MV-4-11 (cell line): Measurements from ENCODE around the gene ZC3H7A.

Experiments
- DNase-seq: peaks from one replicate; lab custom pipeline; 2025; lab: John Stamatoyannopoulos, UW

ZC3H7A gene

DNA sequence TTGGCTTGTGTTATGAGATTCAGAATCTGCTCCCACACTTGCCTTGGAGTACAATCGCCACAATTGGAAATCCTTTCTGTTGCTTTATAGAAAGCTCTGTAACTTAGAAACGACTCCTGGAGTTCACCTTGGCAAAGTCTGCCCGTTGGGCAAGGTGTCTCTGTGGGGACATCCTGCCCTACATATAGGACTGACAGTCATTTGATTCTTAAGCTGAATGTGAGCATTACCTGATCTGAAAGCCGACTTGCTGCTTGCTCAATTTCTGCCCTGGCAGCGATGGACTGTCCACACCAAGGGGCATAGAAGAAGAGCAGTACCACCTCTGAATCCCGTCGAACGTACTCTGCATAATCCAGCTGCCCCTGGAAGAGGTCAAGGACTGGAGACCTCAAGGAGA lies 61.3 kb downstream of the ZC3H7A start:
- no peak for DNase-seq

DNA sequence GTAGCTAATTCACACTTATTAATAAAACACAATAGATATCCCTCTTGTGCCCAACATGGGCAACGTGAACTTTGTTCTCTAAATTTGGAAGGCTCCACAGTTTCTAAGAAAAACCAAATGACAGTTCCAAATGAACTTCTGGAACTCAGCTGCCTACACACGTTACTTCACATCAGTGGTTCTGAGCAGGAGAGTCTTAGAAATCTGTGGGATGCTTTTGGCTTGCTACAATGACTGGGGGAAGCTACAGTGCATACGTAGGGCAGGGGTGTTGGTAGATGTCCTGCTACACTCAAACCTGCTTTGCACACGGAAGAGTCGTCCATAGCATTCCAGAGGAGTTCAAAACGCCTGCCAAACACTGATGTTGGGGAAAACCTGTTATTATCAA lies 62.4 kb downstream of the ZC3H7A start:
- DNase-seq, result no peak

DNA sequence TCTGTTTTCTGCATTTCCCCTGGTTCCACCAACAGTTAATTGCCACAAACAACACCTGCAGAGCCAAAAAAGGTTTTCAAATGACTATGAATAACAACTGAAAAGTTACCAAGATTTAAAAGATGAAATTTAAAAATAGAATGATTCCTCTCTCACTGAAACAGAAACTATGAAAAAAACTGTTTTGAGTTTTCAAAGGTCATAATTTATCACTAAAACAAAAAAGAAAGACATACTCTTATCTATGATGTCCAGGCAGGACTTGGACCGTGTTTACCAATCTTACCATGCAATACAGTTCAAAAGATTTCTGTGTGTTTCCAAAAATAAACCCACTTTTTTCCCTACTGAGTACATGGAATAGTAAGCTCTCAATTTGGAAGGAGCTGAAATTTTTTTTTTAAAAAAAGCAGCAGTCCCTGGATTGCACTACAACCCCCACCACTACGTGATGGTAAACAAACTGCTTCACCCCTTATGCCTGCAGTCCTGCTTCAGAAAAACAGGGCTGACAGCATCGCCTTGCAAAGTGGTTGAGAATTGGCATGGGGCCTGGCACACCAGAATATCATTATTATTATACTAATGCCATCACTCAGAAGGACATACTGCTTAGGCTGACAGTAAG lies 62.9 kb downstream of the ZC3H7A start:
- no peak for DNase-seq

DNA sequence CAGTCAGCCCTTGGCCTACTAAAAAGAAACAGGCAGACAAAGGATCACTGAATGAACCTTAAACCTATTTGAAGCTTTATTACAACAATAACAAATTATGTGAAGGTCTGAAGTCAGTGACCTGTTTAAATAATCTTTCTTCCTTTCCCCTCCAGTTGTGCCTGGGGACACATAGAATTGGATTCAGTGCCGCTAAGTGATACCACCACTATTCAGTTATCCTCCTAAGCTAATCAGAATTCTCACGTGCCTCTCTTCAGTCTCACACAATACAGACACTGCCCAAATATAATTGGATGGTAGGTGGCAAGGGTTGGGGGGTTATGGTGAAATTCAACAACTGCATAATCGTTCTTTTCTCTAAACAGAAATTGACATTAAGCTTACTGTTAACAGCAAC lies 65.8 kb downstream of the ZC3H7A start:
- DNase-seq, result no peak

DNA sequence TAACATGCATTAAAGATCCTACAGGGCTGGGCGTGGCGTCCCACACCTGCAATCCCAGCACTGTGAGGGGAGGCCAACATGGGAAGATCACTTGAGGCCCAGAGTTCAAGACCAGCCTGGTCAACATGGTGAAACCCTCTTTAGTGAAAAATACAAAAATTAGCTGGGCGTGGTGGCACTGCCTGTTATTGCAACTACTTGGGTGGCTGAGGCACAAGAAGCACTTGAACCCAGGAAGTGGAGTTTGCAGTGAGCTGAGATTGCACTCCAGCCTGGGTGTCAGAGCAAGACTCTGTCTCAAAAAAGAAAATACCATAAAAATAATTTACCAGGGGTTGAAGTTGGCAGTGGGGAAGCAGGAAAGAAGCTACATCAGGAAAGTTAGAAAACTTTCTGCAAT lies 67.3 kb downstream of the ZC3H7A start:
- DNase-seq, result no peak

DNA sequence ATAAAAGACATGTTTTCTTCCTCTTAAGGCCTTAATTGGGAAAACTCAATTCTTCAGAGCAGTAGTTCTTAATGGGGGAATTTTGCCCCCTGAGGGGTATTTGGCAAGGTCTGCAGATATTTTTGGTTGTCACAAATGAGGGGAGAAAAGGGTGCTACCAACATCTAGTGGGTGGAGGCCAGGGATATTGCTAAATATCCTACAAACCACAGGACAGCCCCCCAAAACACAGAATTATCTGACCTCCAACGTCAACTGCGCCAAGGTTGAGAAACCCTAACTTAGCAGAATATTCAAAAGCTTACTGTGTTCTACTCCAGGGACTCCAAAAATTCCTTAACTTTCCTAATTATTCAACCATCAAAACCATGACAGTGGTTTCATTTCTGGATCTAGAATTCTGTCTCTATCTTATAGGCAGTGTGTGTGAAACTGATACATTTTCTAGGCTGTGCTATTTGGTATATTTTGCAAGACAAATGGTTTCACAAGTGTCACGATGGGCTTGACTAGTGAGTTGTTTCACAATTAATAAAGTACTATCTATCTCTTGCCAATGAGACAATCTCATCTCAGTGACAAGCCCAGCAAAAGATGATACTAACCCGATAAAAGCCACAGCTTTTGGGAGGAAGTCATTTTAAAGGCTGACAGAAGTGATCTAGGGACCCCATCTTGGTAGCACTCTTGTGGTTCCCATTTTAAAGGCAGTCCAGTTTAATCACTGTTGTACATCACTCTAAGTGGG lies 69.1 kb downstream of the ZC3H7A start:
- peak; percentile 78 for DNase-seq

DNA sequence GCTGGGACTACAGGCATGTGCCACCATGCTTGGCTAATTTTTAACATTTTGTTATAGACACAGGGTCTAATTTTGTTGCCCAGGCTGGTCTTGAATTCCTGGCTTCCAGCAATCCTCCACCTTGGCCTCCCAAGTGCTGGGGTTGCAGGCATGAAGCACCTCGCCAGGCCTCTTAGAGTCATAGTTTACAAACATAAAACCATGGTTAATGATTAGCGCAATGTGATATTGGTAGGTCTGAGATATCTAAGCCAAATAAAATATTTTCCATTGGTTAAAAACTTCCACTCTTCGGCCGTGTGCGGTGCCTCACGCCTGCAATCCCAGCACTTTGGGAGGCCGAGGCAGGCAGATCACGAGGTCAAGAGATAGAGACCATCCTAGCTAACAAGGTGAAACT lies 71.0 kb downstream of the ZC3H7A start:
- DNase-seq, result no peak

DNA sequence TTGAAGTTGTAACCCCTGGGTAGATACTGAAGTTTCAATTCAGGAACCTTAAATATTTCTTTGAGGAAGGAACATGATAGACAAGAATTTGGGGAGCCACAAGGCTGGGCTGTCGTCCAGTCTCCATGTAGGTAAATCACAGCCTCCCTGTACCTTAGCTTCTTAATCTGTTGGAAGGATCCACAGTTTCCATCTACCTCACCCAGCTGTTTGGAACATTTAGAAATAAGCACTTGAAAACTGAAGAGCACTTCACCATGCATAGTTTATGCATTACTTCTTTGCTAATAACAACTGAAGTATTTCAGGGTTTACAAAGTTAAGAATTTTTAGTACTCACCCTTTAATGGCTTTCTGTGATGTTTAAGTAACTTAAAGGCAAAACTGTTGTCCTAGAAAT lies 71.6 kb downstream of the ZC3H7A start:
- DNase-seq, result no peak

DNA sequence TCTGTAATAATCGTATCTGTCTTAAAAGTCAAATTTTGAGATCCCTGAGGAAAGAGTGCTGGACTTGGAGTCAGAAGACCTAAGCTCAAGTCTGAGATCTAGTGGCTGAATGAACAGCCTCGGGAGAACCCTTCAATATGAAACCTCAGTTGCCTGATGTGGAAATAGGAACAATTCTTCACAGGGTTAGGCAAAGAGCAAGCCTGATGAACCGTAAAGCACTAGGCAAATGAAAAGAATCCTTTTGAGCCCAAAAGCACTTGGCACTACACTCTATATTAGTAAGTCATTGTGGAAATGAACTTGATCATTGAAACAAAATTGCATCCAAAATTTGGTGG lies 74.6 kb downstream of the ZC3H7A start:
- DNase-seq, result no peak

DNA sequence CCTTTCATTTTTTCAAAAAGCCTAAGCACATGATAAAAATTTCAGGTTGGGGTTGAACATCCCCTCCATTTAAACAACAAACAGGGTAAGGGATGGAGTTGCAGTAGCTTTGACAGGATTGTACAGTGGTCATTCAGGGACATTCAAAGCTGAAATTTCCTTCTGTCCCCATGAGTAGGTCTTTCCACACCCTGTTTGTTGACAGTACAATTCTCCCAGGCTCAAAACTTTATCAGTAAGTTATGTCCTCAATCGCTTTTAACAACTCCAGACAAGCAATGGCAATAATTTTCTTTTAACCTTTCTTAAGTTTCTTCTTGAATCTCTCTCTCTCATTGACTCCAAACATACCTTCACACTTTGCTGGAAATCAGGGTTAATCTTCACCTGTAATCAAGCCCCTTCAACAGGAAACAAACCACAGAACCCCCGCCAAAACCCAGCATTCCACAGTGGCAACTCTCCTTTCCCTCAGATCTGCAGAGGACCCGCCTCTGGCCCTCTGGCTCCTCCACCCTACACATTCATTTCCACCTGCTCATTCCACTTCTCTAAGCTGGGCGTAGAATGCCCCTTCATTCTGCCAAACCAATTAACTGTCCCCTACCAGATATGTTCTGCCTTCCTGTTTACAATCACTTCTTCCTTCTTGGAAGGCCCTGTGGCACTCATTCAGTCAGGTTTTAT lies 75.1 kb downstream of the ZC3H7A start:
- no peak for DNase-seq

DNA sequence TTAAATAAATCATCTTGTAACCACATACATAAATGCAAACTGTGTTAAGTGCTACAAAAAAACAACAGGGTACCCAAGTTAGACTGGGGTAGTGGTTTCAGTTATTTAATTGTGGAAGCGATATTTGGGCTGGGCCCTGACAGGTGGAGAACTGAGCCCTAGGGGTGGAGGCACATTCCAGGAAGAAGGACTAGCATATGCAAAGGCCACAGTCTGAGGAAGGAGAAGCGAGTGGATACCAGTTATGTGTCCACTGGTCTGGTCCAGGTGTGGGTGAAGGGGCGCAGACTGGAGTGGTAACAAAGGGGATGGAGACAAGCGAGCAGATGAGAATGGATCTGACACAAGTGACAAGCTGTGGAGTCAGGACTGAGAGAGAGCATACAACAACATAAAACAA lies 77.3 kb downstream of the ZC3H7A start:
- DNase-seq, result no peak

DNA sequence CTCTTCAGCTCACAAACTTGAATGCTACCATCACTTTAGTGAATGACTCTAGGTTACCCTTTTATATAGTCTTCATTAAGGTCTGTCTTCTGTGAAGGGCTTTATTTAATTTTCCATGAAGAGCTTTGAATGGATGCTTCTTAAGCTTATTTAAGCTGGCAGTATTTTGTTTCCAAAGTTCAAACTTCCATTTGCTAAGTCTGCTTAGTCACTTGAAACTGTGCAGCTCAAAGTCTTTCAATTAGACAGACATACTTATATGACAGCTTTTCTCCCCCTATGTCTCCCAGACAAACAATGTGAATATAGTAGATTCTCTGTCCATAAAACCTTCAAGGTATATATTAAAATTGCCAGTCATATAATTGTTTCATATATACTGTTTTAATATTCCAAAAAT lies 77.9 kb downstream of the ZC3H7A start:
- no peak for DNase-seq

DNA sequence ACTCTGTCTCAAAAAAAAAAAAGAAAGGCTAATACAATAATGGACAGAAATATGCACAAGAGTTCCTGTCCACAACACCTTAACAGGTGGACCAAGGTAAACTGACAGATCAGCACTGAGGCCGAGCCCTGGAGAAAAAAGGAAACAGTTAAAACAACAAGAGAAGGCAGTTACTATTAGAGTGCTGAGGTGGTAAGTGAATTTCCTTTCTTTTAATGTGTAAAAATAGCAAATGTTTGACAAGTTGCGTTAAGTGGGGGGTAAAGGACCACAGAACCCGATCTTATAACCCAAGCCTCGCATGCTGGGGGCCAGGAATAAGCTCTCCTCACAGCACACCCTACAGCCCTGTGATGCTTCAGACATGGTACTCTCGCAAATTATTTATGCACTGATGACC lies 79.2 kb downstream of the ZC3H7A start:
- no peak for DNase-seq

DNA sequence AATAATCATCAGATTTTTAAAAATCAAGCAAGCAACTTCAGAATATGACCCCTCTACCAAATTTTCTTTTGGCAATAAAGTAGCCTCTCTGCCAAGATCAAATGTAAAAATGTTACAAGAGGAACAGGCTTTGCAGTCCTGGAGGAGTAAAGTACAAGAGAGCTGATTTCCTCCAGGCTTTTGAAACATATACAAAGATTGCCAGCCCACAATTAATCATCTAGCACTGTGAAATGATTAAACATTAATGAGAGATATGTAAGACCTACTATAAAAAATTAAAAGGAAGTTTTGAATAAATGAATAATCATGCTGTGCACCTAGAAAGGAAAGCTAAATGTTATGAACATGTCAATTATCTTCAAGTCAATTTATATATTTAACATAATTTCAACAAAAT lies 80.7 kb downstream of the ZC3H7A start:
- no peak for DNase-seq

DNA sequence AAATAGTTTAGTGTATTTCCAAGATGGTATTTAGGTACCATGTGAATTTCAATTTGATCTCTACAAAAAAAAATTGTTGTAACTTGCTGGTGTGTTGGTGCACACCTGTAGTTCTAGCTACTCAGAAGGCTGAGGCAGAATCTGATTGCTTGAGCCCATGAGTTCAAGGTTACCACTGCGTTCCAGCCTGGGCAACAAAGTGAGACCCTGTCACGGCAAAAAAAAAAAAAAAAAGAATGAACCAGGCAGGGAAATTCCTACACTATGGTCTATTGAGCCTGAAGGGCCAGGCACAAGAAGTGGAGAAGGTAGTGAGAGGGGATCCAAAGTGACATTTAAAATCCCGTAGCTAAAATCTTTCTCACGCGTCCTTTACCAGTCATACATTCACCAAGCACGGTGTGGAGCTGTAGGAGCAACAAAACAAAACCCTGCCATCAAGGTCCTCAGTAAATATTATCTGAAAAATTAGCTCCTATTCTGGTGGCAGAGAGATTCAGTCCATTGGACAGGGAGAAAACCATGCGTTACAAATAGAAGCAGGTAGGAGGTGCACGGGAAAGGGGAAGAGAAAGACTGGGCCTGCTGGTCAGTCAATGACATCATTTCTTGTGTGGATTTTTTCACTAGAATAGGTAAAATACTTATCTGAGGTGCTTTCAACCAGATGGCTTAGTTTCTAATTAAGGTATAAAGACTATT lies 81.7 kb downstream of the ZC3H7A start:
- DNase-seq, result no peak

DNA sequence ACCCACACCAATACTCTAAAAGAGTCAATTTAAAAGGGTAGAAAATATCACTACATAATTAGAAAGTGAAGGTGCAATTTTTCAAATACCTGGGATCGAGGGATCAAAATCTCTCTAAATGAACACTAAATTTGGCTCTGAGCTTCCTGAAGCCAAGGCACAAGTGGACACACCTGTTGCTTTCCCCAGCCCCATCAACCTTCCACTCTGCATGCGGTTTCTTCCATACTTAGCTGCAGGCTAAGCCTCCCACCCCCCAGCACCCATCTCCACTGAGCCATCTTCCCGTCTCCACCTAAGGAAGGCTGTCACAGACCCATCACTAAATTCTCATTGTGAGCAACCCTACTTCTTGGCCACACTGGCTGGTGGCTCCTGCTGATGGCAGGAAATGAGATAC lies 84.9 kb downstream of the ZC3H7A start:
- DNase-seq, result no peak

DNA sequence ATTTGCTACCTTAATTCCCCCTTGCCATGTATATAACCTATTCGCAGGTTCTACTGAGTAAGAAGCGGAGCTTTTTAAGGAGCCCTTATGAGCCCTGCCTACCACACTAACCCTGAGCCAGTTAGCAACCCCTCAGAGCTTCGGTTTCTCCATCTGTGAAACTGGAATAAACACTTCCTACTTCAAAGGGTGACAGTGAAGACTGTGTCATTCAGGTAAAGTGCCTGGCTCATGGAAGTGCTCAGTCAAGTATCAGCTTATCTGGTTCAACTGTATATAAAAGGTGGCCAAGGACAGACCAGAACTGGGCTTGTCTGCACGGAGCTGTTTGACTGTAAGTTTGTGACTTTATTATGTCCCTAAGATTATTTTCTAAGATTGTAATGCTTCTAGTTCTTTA lies 85.4 kb downstream of the ZC3H7A start:
- no peak for DNase-seq

DNA sequence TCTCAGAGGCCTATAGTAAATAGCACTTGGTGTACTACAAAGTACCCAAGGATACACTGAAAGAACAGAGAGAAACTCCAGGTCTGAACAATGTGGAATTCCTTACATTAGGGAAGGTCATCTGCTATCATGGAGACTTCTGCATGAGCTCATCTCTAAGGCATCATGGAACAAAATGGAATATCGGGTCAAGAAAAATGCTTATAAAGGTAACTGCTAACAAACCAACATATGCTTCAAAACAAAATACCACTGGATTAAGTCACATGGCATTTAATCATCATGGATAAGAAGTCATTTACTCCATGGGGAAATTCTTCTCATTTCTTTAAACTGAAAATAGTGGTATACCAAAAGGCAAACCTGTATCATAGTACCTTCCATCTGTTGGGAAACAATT lies 88.6 kb downstream of the ZC3H7A start:
- DNase-seq, result no peak

DNA sequence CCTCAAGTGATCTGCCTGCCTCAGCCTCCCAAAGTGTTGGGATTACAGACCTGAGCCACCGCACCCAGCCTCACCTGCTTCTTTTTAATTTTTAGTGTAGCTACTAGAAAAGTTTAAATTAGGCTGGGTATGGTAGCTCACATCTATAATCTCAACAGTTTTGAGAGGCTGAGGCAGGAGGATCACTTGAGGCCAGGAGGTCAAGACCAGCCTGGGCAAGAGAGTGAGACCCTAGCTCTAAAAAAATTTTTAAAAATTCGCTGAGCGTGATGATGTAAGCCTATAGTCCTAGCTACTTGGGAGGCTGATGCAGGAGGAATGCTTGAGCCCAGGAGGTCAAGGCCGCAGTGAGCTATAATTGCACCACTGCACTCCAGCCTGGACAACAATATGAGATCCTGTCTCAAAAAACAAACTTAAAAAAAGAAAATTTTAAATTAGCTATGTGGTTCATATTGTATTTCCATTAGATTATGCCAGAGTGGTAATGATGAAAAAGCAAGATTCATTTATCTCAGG lies 89.3 kb downstream of the ZC3H7A start:
- DNase-seq, result no peak

DNA sequence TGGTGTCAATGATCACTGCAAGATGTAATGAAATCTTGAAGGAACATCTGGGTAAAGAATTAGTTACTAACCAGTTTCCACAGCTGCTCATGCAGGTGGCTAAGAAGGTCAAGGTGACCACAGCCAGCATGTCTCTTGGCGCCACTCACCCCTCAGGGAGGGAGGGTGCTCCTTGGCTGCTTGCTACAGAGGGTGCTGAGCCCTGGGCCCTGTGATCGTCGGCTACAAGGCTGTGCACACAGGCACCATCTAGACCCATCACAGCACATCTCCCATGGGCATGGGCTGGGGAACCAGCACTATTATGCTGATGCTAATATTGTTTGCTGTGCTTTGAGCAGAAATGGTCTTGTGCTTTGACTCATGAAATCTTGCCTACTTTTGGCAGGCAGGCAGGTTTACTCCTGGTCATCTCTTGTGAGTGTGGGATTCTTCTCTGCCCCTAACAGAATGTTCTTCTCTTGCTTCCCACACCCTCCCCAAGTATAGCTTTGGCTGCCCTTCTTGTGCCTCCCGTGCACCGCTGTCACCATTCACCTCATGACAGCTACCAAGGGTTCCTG lies 90.8 kb downstream of the ZC3H7A start:
- DNase-seq, result no peak

DNA sequence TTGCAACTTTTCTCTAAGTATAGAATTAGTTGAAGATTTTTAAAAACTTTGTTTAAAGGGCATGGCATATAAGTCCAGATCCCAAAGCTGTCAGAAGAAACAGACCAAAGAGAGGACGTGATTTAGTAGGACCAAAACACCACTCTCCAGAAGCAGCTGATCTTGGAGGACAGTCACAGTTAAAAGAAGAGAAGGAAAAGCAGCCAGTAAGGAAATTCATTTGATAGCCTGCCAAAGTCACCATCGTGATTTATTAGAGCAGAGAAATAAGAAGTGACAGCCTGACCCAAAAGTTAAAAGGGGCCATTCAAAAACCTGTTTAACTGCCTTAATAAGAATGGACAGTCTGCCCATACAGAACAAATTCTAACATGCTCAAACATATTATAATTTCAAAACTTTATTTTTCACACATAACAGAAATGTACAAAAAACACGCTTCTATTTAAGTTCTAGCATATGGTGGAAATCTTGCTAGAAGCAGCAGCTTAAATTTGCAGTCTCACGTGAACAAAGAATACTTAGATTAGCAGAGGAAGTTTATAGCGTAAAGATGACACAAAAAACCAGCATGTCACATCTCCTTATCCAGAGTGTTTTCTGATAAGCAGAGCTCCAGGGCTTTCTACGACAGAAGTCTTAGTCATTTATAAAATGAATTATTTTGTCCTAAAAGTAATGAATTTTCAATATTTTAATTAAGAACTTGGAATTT lies 91.6 kb downstream of the ZC3H7A start:
- no peak for DNase-seq
